MM.1S (cell line): ENCODE results near the gene ESRRB.

Source experiments
- EZH2 ChIP-seq: fragments of 300-600 bp; sonication (generic); optimal IDR thresholded peaks from 2 replicates; pipeline ENCODE3; 2017; ENCODE audit warnings: low read depth, mild to moderate bottlenecking, antibody characterized with exemption, low read length, mixed read lengths
- EZH2phosphoT487 ChIP-seq: fragments of 300-600 bp; sonication (generic); IDR thresholded peaks from 2 replicates; pipeline ENCODE4 v1.6.1; 2018; ENCODE audit warnings: antibody characterized with exemption, low read length
- TF ChIP-seq, protein P1 (sequence below): fragments of 300-600 bp; sonication (generic); IDR thresholded peaks from 2 replicates; pipeline ENCODE4 v1.5.1; 2016; ENCODE audit warnings: antibody characterized with exemption, low read length, mixed read lengths

DNA sequence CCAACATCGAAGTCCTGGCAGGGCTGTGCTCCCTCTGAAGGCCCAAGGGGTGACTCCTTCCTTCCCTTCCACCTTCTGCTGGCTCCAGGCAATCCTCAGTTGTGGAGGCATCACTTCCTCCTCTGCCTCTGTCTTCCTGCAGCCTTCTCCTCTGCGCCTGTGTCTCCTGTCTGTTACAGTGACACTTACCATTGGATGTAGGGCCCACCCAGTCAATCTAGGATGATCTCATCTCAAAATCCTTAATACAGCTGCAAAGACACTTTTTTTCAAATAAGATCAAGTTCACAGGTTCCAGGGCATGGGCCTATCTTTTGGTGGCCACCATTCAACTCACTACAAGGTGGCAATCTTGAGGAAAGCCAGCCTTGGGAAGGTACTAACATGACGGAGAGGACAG lies 155.1 kb downstream of the ESRRB start:
- TF ChIP-seq, protein P1, sequence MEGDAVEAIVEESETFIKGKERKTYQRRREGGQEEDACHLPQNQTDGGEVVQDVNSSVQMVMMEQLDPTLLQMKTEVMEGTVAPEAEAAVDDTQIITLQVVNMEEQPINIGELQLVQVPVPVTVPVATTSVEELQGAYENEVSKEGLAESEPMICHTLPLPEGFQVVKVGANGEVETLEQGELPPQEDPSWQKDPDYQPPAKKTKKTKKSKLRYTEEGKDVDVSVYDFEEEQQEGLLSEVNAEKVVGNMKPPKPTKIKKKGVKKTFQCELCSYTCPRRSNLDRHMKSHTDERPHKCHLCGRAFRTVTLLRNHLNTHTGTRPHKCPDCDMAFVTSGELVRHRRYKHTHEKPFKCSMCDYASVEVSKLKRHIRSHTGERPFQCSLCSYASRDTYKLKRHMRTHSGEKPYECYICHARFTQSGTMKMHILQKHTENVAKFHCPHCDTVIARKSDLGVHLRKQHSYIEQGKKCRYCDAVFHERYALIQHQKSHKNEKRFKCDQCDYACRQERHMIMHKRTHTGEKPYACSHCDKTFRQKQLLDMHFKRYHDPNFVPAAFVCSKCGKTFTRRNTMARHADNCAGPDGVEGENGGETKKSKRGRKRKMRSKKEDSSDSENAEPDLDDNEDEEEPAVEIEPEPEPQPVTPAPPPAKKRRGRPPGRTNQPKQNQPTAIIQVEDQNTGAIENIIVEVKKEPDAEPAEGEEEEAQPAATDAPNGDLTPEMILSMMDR = no peak
- TF ChIP-seq EZH2 (no peak), EZH2phosphoT487 (no peak)
